SH-SY5Y (cell line): ENCODE data around the gene GRB10.

ENCODE experiments used
- GATA2 ChIP-seq: IDR thresholded peaks from 2 replicates; pipeline ENCODE4 v1.6.1; 2011; ENCODE audit warnings: mild to moderate bottlenecking, low read depth, low read length
- GATA3 ChIP-seq: IDR thresholded peaks from 2 replicates; pipeline ENCODE4 v1.6.1; 2011; ENCODE audit warnings: low read depth, mild to moderate bottlenecking, low read length, moderate library complexity

- TF ChIP-seq GATA2 (no peak), GATA3 (no peak)
These were observed 124.8 kb downstream of the GRB10 start for GRCh38 chr7:50657912-50658311.
